ENCODE results near the gene ARHGEF1.

Gene ARHGEF1

DNA sequence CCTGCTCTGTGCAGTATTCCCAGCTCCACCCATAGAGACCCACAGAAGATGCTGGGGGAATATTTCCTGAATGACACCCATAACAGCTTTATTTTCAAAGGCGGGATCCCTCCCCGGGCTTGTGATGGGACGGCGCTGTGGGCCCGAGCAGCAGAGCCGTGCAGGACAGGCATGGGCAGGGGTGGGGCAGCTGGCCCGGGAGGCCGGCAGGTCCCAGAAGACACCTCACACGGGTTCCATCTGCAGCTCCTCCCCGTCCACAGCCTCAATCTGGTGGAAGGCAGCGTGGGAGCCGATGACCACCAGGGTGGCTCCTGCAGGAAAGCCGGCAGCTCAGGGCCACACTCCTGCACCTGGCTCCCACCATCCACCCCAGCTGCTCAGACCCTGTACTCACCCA lies 73.6 kb downstream of the ARHGEF1 start:
- no peak for DNase-seq (ENCODE audit: low spot score)
- no peak for TF ChIP-seq CTCF (IDR thresholded peaks at IDR 0.05; ENCODE audit: extremely low read depth, missing control alignments)
